Superior temporal gyrus (tissue), 1 donor: ENCODE measurements around the gene RNASEH1.

Source experiments
- DNase-seq: peaks from one replicate; pipeline ENCODE4 v3.0.0-alpha.2; 2016; ENCODE audit errors: extremely low spot score

Gene RNASEH1, protein sequence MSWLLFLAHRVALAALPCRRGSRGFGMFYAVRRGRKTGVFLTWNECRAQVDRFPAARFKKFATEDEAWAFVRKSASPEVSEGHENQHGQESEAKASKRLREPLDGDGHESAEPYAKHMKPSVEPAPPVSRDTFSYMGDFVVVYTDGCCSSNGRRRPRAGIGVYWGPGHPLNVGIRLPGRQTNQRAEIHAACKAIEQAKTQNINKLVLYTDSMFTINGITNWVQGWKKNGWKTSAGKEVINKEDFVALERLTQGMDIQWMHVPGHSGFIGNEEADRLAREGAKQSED

DNA sequence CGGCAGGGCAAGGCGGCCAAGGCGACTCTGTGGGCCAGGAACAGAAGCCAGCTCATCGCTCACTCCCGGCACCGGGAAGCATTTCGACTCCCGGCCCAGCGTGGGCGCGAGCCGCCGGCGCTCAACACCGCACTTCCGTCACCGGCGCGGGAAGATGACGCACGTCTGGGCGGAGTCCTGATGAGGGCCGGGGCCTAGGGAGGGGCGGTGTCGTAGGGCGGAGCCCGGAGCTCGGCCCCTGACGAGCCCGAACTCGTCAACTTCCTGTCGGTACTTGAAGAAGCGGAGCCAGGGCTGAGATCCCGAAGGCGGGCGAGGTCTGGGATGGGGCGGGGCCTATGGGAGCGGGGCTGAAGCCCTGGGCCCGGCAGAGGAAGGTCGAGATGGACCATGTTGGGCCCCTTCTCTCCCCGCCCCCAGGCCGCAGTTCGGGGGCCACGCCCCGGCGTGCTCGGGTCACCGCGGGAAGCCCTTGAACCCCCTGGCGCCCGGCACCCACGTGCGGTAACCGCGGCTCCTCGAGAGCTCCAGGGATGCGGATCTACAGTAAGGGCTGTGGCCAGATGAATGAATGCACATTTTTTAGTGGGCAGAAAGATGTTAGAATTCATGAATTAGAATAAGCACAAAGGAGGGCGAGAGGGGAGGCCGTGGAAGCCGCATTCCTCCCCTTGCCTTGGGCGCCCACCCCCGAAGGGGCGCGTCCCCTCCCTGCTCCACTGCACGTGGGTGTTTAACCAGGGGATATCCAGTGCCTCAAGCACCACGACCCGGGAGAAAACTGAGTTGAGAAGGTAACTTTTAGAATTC lies at the start of gene RNASEH1:
TSS of gene RNASEH1 (minus strand) at position 129 of the 810 bp plus-strand sequence. CDS start at position 56, 73 bp downstream.
- DNase-seq, result peak; percentile 98

DNA sequence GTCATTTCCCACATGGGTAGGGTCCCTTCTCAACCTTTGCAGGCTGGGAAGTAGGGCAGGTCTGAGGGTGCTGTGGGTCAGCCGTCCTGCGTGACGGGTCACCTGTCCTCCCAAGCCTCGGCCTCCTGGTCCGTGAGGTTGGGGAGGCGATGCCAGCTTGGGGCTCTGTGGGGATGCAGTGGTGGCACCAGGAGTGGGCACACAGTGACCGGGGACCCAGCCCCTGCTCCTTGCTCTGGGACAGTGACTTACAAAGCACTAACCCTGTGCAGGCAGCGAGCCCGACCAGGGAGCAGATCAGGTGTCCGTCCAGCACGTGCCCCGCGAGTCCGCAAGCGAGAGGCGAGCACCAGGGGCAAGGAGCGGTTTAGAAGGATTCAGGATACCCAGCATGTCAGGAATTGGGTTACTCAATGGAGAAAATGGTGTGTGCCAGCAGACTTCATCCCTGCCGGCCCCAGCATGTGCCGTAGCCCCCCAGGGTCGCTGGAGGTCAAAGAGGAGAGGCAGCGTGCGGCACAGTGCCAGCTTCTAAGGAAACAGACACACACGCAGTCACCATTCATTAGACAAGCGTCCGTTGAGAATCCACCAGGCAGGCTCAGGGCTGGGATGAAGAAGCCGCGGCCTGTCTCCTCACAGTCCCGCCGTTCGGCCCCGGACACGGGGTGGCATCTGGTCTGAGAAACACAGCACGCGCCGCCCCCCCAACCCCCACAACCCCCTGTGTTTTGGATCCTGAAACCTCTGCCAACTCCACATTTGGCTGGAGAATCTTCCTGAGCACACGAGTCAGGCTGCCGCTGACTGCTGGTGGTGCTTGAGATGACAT lies 48.5 kb upstream of the RNASEH1 start:
- DNase-seq, result no peak

DNA sequence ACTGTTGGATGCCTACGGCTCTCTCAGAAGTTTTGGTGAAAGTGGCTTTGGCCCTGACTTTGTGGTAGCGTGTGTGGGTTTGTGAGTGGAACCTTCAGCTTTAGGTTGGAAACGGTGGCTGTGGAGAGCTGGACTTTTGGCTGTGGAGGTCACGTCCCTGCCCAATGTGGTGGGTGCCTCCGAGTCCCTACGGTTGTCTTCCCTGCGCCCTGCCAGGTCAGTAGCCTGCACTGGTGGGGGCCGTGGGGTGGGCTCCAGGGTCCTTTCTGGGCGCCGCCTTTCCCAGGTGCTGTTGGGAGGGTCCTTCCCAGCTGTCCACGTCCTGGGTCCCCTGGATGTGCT lies 47.9 kb upstream of the RNASEH1 start:
- no peak for DNase-seq

DNA sequence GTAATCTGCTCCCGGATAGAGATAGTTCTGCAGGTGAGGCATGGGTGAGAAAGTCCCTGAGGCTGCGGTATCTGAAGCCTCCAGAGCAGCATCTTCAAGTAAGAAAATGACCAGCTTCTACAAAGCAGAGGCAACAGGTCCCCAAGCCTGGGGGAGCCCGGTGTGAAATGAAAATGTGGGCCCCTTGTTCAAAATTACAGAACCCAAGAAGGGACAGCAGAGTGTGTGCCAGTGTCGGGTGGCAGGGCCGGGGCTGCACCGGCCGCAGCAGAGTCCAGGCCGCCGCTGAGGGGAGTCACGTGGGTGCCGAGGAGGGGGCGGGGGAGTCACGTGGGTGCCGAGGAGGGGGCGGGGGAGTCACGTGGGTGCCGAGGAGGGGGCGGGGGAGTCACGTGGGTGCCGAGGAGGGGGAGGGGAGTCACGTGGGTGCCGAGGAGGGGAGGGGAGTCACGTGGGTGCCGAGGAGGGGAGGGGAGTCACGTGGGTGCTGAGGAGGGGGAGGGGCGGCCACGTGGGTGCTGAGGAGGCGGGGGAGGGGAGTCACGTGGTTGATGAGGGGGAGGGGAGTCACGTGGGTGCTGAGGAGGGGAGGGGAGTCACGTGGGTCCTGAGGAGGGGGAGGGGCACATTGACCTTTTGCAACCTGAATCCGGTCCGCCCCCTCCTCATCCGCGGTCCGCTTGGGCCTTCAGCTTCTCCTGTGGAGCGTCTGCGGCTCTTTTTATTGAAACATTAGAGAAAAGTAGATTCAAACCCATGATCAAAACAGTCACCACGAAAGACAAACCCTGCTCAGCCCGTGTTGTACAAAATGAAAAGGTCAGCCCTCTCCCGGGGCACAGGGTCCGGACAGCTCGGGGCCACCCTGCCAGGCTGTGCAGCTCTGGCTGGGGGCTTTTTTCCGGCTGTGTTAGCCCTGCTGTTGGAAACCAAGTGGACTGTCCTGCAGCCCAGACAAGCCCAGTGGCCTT lies 47.1 kb upstream of the RNASEH1 start:
- DNase-seq, result no peak

DNA sequence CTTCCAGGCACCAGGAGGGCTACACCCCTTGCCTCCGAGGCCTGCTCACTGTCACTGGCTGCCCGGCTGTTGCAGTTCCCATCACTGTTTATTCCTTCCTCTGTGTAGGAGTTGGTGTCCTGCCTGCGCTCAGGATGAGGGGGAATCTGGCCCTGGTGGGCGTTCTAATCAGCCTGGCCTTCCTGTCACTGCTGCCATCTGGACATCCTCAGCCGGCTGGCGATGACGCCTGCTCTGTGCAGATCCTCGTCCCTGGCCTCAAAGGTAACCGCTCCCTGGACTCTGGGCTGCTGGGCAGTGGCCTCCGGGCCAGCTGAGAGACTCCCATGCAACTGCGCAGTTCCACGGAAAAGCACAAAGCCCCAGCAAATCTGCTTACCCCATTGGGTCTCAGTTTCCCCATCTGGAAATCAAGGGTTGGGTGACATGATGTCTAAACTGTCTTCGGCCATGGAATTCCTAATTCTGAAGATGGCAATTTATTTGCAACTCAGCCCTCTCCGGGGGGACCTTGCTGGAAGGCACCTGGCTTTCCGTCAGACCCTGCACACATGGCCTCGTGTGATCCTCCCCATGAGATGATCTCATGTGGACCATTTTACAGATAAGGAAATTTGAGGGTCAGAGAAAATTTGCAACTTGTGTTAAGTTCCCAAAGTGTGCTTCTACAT lies 46.2 kb upstream of the RNASEH1 start:
- no peak for DNase-seq

DNA sequence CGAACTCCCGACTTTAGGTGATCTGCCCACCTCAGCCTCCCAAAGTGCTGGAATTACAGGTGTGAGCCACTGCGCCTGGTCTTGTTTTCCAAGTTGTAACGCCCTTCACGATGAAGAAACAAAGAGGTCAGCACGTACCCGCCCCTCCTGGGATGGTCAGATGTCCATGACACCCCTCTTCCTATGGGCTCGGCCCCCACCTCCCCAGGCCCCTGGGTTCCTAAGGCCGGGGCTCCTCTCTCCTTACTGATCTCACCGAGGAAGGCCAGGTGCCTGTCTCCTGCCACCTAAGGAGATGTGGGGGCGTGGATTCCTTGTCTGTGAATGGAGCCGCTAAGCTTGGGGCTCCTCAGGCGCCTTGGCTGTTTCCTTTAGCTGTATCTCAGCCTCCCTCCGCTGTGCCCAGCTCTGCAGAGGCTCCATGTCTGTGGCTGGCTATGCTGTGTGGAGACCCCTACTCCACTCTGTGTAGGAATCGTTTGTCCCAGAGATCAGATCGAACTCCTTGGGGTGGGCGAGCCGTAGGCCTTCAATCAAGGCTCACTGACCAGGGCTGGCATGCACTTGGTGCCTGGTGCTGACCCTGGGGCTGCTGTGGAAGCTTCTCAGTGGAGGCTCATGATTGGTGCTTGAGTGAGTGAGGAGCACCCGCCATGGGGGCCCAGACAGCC lies 45.5 kb upstream of the RNASEH1 start:
- DNase-seq, result no peak

DNA sequence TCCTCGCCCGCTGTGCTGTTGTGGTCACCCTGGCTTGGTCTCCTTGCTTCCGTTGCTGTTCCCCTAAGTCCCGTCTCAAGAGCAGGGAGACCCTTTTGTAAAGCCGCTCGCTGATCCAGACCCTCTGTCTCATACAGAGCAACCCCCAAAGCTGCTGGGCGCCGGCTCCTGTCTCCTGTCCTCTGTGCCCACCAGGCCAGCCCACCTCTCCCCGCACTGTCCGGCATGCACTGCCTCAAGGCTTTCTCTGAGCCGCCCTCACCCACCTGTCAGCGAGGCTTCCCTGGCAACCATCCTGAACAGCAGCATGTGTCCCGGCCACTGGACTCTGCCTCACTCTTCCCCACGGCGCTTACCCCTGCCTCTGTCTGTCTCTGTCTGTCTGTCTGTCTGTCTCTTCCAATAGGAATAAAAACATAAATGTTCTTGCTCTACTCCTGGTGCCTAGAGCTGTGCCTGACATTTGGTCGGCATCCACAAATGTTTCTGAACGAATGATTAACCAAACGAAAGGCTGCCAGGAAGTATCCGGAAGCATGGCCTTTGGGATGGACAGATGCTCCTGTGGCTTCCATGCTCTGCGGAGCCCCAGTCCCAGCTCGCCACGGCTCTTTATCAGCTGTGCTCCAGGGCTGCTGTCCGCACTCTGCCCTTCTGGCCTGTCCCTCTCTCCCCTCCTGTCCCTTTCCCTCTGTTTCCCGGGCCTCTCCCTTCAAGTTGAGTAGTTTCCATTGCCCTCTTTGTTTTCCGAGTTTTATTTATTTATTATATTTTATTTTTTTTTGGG lies 44.6 kb upstream of the RNASEH1 start:
- DNase-seq, result no peak

DNA sequence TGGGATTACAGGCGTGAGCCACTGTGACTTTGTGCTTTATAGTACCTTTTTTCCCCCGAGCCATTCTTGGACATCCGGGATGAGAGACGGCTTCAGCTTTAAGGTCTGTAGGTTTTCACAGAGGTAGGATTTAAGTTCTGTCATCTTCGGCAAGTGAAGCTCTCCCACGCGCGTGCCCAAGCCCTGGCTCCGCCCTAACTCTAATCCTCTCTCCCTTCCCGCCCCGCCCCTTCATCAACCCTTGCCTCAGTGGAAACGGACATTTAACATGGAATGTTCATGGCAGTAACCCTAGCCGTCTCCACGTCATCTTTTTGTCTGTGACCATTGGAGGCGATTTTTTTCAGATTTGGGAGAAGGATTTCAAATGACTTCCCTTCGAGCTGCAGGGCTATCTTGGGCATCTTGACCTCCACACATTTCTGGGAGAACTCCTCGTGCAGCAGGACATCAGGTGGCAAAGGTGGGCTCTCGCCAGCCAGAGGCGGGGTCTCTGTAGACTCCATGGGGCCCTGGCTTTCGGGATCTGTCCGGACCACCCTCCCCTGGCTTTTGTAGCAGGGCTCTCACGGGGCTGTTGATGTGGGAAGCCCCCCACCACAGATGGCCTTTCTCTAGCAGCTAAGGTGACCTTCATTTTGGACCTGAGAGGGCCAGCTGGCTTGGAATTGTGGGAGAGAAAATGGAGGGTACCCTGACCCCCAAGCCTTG lies 43.6 kb upstream of the RNASEH1 start:
- no peak for DNase-seq

DNA sequence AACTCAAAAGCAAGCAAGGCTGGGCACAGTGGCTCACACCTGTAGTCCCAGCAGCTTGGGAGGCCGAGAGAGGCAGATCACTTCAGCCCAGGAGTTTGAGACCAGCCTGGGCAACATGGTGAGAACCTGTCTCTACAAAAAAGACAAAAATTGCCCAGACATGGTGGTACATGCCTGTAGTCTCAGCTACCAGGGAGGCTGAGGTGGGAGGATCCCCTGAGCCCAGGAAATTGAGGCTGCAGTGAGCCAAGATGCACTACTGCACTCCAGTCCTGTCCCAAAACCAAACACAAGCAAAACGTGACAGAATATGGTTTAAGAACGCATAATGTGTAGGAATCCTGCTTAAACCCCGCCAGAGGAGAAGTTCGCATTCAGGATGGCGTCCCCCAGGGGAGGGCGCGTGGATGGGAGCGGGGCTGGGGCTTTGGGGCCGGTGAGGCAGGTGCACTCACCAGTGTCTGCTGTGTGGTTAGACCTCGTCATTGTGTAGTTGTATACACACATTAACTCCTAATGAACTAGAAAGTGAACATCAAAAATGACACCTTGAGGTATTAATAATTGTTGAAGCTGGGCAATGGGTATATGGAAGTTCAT lies 42.2 kb upstream of the RNASEH1 start:
- no peak for DNase-seq

DNA sequence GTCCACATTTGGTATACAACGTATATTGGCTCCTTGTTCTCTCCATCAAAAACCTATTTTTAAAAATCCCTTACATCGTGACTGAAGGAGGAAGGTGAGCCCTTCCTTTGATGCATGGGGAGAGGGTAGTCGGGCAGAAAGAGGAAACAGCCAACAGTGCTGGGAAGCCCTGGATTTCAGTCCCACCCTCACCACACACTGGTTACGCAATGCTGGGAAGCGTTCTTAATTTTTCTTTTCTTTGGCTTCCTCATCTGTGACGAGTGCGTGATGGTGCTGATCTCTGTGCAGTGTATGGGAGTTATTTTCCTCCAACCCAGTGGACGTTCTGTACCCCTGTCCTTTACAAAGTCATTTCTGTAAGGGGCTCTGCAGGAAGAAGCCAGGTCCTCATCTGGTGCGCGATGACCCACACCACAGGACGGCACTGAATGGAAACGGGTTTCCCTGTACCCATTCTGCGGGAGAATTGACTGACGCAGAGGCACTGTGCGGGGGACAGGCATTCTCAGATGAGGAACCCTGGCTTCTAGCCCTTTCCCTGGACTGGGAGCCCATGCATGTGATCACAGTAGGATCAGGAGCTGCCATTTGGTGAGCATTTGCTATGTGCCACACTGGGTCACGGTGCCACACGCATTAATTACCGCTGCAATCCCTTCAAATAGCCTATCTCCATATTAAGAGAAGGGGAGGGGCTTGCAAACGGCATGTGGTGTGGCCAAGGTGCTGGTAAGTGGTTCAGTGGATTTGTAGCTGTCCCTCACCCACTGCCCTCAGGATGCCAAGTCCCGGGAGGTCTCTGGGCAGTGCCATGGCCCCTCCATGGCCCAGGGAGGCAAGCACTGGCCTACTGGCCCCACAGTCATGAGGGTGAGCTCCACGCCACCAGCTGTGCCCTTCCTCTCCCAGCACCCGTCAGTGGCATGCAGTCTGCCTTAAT lies 41.0 kb upstream of the RNASEH1 start:
- DNase-seq, result no peak

DNA sequence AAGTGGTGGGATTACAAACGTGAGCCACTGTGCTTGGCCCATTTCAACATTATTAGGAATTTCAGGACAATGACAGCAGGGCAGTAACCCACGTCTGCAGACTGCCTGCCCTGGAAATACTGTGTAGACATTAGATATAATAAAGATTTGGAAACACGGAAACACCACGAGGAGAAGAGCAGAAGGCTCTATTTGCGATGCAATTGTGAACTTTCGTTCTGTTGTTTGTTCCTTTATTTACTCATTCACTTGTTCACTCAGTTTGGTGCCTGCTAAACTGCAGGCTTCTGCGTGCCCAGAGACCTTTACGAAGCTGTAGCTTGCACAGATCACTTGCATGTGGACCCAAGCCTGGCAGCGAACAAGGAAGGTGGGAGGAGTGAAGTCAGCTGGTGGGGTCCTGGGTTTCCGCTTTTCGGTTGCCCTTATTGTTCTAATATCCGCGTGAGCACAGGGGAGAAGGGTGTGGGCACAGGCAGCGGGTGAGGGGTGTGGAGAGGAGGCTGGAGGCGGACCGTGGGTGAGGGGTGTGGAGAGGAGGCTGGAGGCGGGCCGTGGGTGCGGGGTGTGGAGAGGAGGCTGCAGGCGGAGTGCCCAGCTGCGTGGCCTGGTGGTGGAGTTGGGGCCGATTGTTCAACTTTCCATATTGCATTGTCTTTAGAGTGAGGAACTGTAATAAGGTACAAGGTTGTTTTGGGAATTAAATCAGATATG lies 40.2 kb upstream of the RNASEH1 start:
- DNase-seq, result no peak

DNA sequence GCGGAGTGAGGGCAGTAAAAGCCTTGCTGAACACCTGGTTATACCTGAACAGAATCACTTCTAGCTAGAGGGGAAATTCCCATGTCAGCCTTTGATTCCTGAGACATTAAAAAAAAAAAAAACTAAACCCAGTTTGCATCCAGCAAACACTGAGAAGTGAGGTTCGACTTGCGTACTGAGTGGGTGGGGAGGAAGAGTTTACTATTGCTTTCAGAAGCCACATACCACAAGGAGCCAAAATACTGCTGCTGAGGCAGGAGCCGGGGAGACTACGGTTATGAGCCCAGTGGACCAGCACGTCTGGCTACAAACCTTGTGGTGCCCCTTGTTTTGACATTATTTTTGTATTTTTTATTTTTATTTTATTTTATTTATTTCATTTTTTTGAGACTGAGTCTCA lies 39.4 kb upstream of the RNASEH1 start:
- DNase-seq, result no peak

DNA sequence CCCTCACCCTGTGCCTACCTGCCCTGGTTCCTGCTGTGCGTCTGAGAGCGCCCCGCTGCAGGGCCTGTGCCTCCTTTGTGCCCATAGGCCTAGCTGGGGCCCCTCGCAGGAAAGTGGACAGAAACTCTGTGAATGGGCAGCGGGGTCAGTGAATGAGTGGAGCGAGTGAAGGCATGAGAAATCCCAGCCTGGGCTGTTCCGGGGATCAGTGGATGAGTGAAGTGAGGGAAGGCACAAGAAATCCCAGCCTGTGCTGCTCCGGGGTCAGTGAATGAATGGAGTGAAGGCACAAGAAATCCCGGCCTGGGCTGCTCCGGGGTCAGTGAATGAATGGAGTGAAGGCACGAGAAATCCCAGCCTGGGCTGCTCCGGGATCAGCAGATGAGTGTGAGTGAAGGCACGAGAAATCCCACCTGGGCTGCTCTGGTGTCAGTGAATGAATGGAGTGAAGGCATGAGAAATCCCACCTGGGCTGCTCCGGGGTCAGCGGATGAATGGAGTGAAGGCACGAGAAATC lies 38.8 kb upstream of the RNASEH1 start:
- no peak for DNase-seq

DNA sequence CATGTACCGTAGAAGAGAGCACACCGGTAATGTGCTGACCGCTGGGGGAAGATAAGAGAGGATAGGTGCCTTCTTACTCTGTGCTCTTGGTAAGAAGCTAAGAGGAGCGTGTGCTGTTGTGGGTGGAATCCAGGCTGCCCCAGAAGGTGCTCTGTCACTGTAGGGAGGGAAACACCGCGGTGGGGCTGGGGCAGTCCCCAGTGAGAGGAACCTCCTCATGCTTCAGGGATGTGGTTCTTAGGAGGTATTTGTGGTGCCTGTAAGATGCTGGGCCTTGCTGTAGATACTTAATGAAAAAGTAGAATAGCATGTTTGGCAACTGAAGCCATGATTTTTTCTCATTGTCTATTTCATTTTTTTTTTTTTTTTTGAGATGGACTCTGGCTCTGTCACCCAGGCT lies 37.9 kb upstream of the RNASEH1 start:
- DNase-seq, result no peak

DNA sequence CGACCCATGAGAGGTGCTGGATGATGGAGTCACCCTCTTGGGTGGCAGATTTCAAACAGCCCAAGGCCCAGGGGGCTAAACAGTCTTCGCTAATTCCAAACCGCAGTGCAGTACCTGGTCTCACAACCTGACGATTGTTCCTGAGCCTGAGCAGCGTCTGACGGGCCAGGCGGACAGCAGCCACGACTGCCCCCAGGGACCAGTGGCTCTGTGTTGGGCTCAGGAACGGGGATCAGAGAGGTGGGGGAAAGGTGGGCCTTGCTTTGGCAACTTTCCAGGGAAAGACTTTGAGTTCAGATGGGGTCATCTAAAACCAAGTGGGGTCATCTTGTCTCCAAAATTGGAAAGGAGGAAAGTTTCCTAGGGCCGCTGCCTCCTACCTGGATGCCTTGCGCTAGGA lies 37.3 kb upstream of the RNASEH1 start:
- no peak for DNase-seq
